Measurements from ENCODE around the gene A3GALT2. TPM values are rescaled to one million over a fixed set of nuclear protein-coding genes. Genes with fewer than 3 reads are reported as not detected.

Gene A3GALT2
- polyA plus RNA-seq, 1 donor from 2014 or later, result 0.35 TPM

DNA sequence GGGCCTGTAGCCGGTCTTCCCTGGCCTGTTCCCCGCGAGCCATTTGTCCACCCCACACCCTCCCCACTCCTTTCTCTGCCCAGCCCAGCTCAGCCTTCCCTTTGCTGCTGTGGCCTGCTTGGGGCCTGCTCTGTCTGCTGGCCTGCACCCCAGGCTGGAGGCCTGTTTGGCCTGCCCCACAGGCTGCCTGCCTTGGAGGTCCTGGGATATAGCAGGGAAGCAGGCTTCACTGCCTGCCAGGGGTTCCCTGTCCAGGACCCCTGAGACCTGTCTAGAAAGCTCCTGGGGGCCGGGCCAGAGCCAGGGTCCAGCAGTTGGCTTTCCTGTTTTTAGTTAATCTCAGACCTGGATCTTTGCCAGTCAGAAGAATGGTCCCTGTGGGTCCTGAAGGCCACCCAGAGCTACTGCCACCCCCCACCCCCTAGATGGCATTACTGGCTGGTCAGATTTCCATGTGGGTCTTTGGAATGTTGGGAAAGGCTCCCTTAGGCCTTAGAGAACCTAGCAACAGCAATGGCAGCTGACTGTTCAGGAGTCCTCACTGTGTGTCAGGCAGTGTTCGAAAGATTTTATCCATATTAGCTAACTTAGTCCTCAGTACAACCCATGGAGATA is 56.9 kb downstream of the A3GALT2 start:
- Histone ChIP-seq H3K9ac (ENCODE audit: low read length) (no peak overlapping the region), H3K79me2 (replicated peaks; ENCODE audit: insufficient read depth, low read length) (peaks cover 62% of the 10 kb centered on the region), H3K36me3 (ENCODE audit: insufficient read depth, low read length) (peaks cover 4% of the 10 kb centered on the region), H3F3A (ENCODE audit: insufficient read depth, low read length, poor library complexity, severe bottlenecking) (no peaks in the 10 kb centered on the region), H3K27me3 (ENCODE audit: insufficient read depth, low read depth, low read length) (no peaks in the 10 kb centered on the region), H3K4me3 (ENCODE audit: low read length) (no peak overlapping the region), H3K27ac (ENCODE audit: low read length) (no peak overlapping the region), H3K9me3 (ENCODE audit: low read length) (no peaks in the 10 kb centered on the region), H3K4me2 (ENCODE audit: low read length) (no peak overlapping the region), H2AFZ (ENCODE audit: low read depth, low read length) (no peak overlapping the region), H3K9me2 (ENCODE audit: insufficient read depth, low read length) (no peaks in the 10 kb centered on the region), H4K20me1 (ENCODE audit: insufficient read depth) (peaks cover 5% of the 10 kb centered on the region)
- TF ChIP-seq MXI1 (conservative IDR thresholded peaks at IDR 0.05; ENCODE audit: poor library complexity, severe bottlenecking) (no peak), POLR2AphosphoS5 (IDR thresholded peaks at IDR 0.05) (no peak), TAF1 (IDR thresholded peaks at IDR 0.05; ENCODE audit: low read depth) (no peak), CTCF (IDR thresholded peaks at IDR 0.05; ENCODE audit: poor library complexity, severe bottlenecking) (no peak), REST (IDR thresholded peaks at IDR 0.05; ENCODE audit: borderline replicate concordance) (no peak), RAD21 (conservative IDR thresholded peaks at IDR 0.05) (no peak), EP300 (conservative IDR thresholded peaks at IDR 0.05; ENCODE audit: poor library complexity, severe bottlenecking) (no peak), EZH2 (IDR thresholded peaks at IDR 0.05; ENCODE audit: borderline replicate concordance, insufficient read depth, low read length, poor library complexity, severe bottlenecking) (no peak), SMC3 (conservative IDR thresholded peaks at IDR 0.05; ENCODE audit: poor library complexity) (no peak)

- no peak overlapping the region for H3K9ac ChIP-seq (ENCODE audit: low read length)
- H3K9me2 ChIP-seq (ENCODE audit: insufficient read depth, low read length), result no peaks in the 10 kb centered on the region
- H3K9me3 ChIP-seq (ENCODE audit: low read length), result no peaks in the 10 kb centered on the region
- no peak overlapping the region for H3K27ac ChIP-seq (ENCODE audit: low read length)
- H3K4me3 ChIP-seq (ENCODE audit: low read length), result no peak overlapping the region
- peaks cover 4% of the 10 kb centered on the region for H3K36me3 ChIP-seq (ENCODE audit: insufficient read depth, low read length)
- H3K27me3 ChIP-seq (ENCODE audit: insufficient read depth, low read depth, low read length), result no peaks in the 10 kb centered on the region
- H3K79me2 ChIP-seq (replicated peaks; ENCODE audit: insufficient read depth, low read length), result peaks cover 82% of the 10 kb centered on the region
- H2AFZ ChIP-seq (ENCODE audit: low read depth, low read length), result no peak overlapping the region
- no peak overlapping the region for H3K4me2 ChIP-seq (ENCODE audit: low read length)
- TF ChIP-seq RAD21 (conservative IDR thresholded peaks at IDR 0.05), result no peak
- no peak for TF ChIP-seq EP300 (conservative IDR thresholded peaks at IDR 0.05; ENCODE audit: poor library complexity, severe bottlenecking)
- TF ChIP-seq TAF1 (IDR thresholded peaks at IDR 0.05; ENCODE audit: low read depth), result no peak
- TF ChIP-seq REST (IDR thresholded peaks at IDR 0.05; ENCODE audit: borderline replicate concordance), result no peak
- TF ChIP-seq POLR2AphosphoS5 (IDR thresholded peaks at IDR 0.05), result no peak
- H3F3A ChIP-seq (ENCODE audit: insufficient read depth, low read length, poor library complexity, severe bottlenecking), result no peaks in the 10 kb centered on the region
- H4K20me1 ChIP-seq (ENCODE audit: insufficient read depth), result peaks cover 5% of the 10 kb centered on the region
Measured at GRCh38 chr1:33261344-33261743, 59.6 kb downstream of the A3GALT2 start.
